Kidney tubule cell (primary cell): ENCODE data around the gene RBMY1E.
"Not testable (repeated sequence)": the region's sequence is repeated elsewhere in the genome, so short reads cannot be mapped to it uniquely, and the experiment has no call there.

Source experiments
- DNase-seq: peaks from one replicate; pipeline ENCODE4 v3.0.0-alpha.2; 2018; ENCODE audit warnings: low spot score

Gene RBMY1E

GRCh38 chrY:21917932-21918331 lies at the start of gene RBMY1E:
Gene RBMY1E, minus strand, starts transcription at chrY:21918032. Its CDS starts 1,978 bp downstream, at chrY:21916054.
- DNase-seq = not testable (repeated sequence)

- not testable (repeated sequence) for DNase-seq
Measured at GRCh38 chrY:21894426-21894825, 23.4 kb downstream of the RBMY1E start, which contains the start of gene RBMY1D. Gene RBMY1D, minus strand, starts transcription at chrY:21894526. Its CDS starts 2,013 bp downstream, at chrY:21892513.

GRCh38 chrY:21869407-21870076 lies 48.3 kb downstream of the RBMY1E start:
- not testable (repeated sequence) for DNase-seq
